Pancreas (tissue), 10 donors: ENCODE results near the gene HOXA3. TPM values are rescaled to one million over a fixed set of nuclear protein-coding genes. Genes with fewer than 3 reads are reported as not detected.

Experiments used
- ATAC-seq, 4 donors: fragments of 200-7000 bp; cut with Tn5 transposase; one replicate each; pipeline versions ENCODE4 v1.8.0 to v1.9.1; 2020; ENCODE audit warnings: mild to moderate bottlenecking in 4 of 4, moderate library complexity in 4 of 4
- DNase-seq, 6 donors: peaks; one replicate each; pipeline ENCODE4 v3.0.0-alpha.2; 2020
- FAIRE-seq: peaks from 2 replicates; lab custom pipeline; 2012; peaks lifted over from hg19 to GRCh38; lab: Jason Lieb, UNC
- H3K27ac ChIP-seq, 4 donors: fragments of 200-600 bp; sonication (generic); 1 replicate in 3 of 4; 2 replicates in 1 of 4; pipeline versions ENCODE4 v1.5.0 to v1.8.0; 2020
- H3K27me3 ChIP-seq, 4 donors: fragments of 200-600 bp; one replicate each; pipeline ENCODE4 v1.8.0; 2021
- H3K36me3 ChIP-seq, 3 donors: fragments of 200-600 bp; sonication (generic) in 1 of 3; one replicate each; pipeline versions ENCODE4 v1.5.0 to v1.8.0; 2020 to 2021
- H3K4me1 ChIP-seq, 3 donors: fragments of 200-600 bp; one replicate each; pipeline ENCODE4 v1.8.0; 2021
- H3K4me3 ChIP-seq, 4 donors: fragments of 200-600 bp; sonication (generic) in 2 of 4; one replicate each; pipeline versions ENCODE4 v1.5.0 to v1.8.0; 2020 to 2021
- H3K9me3 ChIP-seq, 4 donors: fragments of 200-600 bp; one replicate each; pipeline ENCODE4 v1.8.0; 2021
- WGBS, 2 donors: extraction: QIAGEN DNeasy Blood & Tissue Kit; methylation state at CpG; one replicate each; pipeline ENCODE4 v1.1.7; 2013; 5-methylcytosine and 5-hydroxymethylcytosine counted together
- intact Hi-C, 3 donors: fragments of 100-400 bp; cut with DNase I; formaldehyde crosslinking; loops; one replicate each; pipeline versions ENCODE4 v1.11.1 to v1.14.2; 2022
- polyA plus RNA-seq, 2 donors: library from polyadenylated mRNA; stranded (reverse); fragments of 200-250 nt; gene quantifications; one replicate each; pipeline ENCODE4 v1.2.3, GENCODE V29; 2013
- total RNA-seq, 6 donors: library from RNA; stranded (reverse); fragmentation: NEBNext Ultra II Directional in 4 of 6; extraction: Animal tissue kit (Norgen Biotek cat#: 25700) in 4 of 6; gene quantifications; one replicate each; pipeline versions ENCODE4 v1.2.1 to v1.2.4, GENCODE V29; 2021 to 2023
- TF ChIP-seq, protein P1 (sequence below), 4 donors: fragments of 200-600 bp; sonication (generic) in 3 of 4; IDR thresholded peaks; one replicate each; pipeline versions ENCODE4 v1.5.0 to v1.8.0; 2021; ENCODE audit warnings: antibody characterized with exemption in 4 of 4
- donor health status: healthy with polysubstance abuse.
- donor health status: DM: no; HTN: no; CAD: no; lungs with moderate emphysema.
- donor health status: DM: no; HTN: no; CAD: no.
- donor health status: control.
- donor health status: control.
- donor health status: Bipolar disorder and iron deficiency.
- donor health status: DM: yes; HTN: yes; CAD: no.
- donor health status: DM: no; HTN: no; CAD: no.
- donor health status: DM: no; HTN: no; CAD: no.
- donor health status: DM: yes; HTN: yes; CAD: no.

The HOXA3 gene
- total and polyA plus RNA-seq, 8 donors, result 0.13 to 1.9 (median 0.43) TPM; not detected in 1

DNA sequence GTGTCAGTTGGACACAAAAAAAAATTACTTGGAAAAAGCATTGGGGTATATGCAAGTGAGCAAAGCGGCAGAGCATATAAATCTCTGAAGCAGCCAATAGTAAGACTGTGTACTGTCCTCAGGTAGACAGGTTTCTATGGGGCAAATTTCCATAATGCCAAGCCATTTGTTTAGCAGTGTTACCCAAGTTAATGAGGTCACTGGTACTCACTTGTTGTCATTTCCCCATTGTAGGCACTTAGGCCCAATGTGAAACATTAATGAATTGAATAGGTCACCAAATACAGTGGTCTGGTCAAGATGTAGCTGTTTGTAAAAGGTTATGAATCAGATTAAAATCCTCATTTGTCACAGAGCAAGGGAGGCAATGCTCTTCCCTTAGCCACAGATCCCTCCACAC, 84.1 kb downstream of the HOXA3 start:
- Histone ChIP-seq H3K27ac (no peak overlapping the region), H3K36me3 (no peaks in the 10 kb centered on the region), H3K27me3 (peaks cover 0 to 6% (median 0%) of the 10 kb centered on the region in 4 donors), H3K4me1 (no peaks in the 10 kb centered on the region), H3K4me3 (no peak overlapping the region), H3K9me3 (no peaks in the 10 kb centered on the region)
- no peak for FAIRE-seq
- WGBS, 2 donors, result 94 to 97% methylated on average over 1 of the region's 1 CpG
- no peak for ATAC-seq
- no peak for DNase-seq
- intact Hi-C loops, result no loop called here
- TF ChIP-seq, protein P1, sequence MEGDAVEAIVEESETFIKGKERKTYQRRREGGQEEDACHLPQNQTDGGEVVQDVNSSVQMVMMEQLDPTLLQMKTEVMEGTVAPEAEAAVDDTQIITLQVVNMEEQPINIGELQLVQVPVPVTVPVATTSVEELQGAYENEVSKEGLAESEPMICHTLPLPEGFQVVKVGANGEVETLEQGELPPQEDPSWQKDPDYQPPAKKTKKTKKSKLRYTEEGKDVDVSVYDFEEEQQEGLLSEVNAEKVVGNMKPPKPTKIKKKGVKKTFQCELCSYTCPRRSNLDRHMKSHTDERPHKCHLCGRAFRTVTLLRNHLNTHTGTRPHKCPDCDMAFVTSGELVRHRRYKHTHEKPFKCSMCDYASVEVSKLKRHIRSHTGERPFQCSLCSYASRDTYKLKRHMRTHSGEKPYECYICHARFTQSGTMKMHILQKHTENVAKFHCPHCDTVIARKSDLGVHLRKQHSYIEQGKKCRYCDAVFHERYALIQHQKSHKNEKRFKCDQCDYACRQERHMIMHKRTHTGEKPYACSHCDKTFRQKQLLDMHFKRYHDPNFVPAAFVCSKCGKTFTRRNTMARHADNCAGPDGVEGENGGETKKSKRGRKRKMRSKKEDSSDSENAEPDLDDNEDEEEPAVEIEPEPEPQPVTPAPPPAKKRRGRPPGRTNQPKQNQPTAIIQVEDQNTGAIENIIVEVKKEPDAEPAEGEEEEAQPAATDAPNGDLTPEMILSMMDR (IDR thresholded peaks at IDR 0.05), result no peak

DNA sequence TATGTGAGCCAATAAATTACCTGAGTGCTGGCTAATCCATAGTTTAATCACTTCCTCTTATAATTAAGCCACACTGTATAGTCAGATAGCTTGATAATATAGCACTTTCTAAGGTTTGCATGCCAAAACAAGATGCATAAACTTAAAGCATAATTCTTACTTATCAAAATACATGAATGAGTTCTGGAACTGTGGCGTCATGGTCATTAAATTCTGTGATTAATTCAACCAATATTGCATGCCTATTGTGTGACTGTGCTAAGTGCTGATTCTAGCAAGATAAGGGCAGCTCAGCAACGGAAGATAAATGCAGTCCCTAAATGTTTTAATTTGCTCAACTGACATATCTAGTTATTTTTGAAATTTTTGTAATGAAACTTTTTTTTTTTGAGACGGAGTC, 86.2 kb downstream of the HOXA3 start:
- no peaks in the 10 kb centered on the region for H3K4me1 ChIP-seq
- intact Hi-C loops, result no loop called here
- WGBS, 2 donors, result 49 to 53% methylated on average over 3 of the region's 3 CpGs
- FAIRE-seq, result no peak
- no peak overlapping the region for H3K4me3 ChIP-seq
- TF ChIP-seq, protein P1 (IDR thresholded peaks at IDR 0.05), result no peak
- peaks cover 0 to 6% (median 0%) of the 10 kb centered on the region in 4 donors for H3K27me3 ChIP-seq
- ATAC-seq, result no peak
- H3K36me3 ChIP-seq, result no peaks in the 10 kb centered on the region
- no peak overlapping the region for H3K27ac ChIP-seq
- DNase-seq, result no peak
- no peaks in the 10 kb centered on the region for H3K9me3 ChIP-seq

DNA sequence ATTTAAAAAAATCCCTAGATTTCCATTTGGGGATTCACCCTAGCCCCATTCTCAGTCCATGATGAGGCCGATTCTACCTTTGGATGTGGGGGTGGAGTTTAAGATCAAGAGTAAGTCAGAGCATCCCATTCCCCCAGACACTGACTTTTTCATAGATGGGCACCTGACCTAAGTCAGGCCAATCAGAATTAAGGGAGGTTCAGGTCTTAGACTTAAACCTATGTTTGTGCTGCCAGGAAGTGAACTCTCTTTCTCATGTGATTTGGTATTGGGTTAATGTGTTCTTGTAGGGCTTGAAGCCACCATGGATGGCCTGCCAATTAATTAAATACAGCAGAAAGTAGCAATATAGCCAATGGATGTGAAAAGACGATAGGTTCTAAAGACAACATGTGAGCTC, 86.7 kb downstream of the HOXA3 start:
- Histone ChIP-seq H3K4me1 (no peaks in the 10 kb centered on the region), H3K36me3 (no peaks in the 10 kb centered on the region), H3K27ac (no peak overlapping the region), H3K27me3 (peaks cover 0 to 6% (median 0%) of the 10 kb centered on the region in 4 donors), H3K9me3 (no peaks in the 10 kb centered on the region), H3K4me3 (no peak overlapping the region)
- ATAC-seq (no peak), DNase-seq (no peak), FAIRE-seq (no peak)
- intact Hi-C loops, result no loop called here
- WGBS, 2 donors, result 63 to 83% methylated on average over 2 of the region's 2 CpGs
- TF ChIP-seq, protein P1 (IDR thresholded peaks at IDR 0.05), result no peak

DNA sequence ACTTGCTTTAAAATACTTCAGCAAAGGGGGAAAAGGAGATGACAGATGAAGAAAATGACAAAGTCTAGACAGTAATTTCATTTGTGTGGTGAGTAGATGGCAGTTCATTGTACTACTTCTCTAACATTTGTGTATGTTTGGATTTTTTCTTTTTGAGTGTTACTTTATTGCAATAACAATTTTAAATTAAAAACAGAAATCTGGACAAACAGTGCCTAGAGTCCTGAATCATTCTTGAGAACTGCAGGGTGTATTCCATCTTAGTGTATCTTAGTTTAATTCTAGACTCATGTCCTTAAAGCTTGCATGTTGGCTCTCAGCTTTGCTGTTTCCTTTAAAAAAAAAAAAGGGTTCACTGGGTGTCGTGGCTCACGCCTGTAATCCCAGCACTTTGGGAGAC, 87.7 kb downstream of the HOXA3 start:
- Histone ChIP-seq H3K9me3 (no peaks in the 10 kb centered on the region), H3K36me3 (no peaks in the 10 kb centered on the region), H3K27ac (no peak overlapping the region), H3K4me1 (no peaks in the 10 kb centered on the region), H3K27me3 (peaks cover 0 to 1% (median 0%) of the 10 kb centered on the region in 4 donors), H3K4me3 (no peak overlapping the region)
- DNase-seq, result no peak
- TF ChIP-seq, protein P1 (IDR thresholded peaks at IDR 0.05), result no peak
- intact Hi-C loops, result no loop called here
- no peak for FAIRE-seq
- no peak for ATAC-seq
- 81 to 89% methylated on average over 2 of the region's 2 CpGs for WGBS, 2 donors

DNA sequence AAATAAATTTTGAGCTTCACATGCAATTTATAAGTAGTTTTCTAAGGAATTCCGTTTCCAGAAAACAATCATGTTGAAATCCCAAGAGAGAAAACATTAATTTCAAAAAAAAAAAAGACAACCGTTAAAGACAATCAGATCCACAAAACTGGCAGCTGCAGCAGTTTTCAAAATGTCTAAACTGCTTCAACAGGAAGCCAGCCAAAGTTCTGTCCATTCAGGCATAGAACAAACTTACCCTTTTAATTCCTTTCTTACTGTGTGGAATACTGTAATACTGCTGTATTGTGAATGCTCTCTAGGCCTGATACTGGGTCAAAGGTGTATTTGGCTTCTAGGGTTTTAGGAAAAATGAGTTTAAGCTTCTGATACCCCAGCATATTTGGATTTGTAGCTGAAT, 88.2 kb downstream of the HOXA3 start:
- Histone ChIP-seq H3K27me3 (no peaks in the 10 kb centered on the region), H3K4me1 (no peaks in the 10 kb centered on the region), H3K4me3 (no peak overlapping the region), H3K27ac (no peak overlapping the region), H3K36me3 (no peaks in the 10 kb centered on the region), H3K9me3 (no peaks in the 10 kb centered on the region)
- DNase-seq (no peak), ATAC-seq (no peak), FAIRE-seq (no peak)
- intact Hi-C loops, result no loop called here
- TF ChIP-seq, protein P1 (IDR thresholded peaks at IDR 0.05), result no peak
- 23 to 36% methylated on average over 2 of the region's 2 CpGs for WGBS, 2 donors
